Activated naive CD4-positive, alpha-beta T cell treated with anti-CD3 and anti-CD28 coated beads, Interleukin-2, amount 50 U/mL, for 24 hours (primary cell): Measurements from ENCODE around the gene DLX4.

Experiments
- H3K27ac Mint-ChIP-seq: one replicate; pipeline ENCODE4 v1.8.0; 2021; ENCODE audit warnings: mild to moderate bottlenecking, mixed read lengths
- H3K27me3 Mint-ChIP-seq: one replicate; pipeline ENCODE4 v1.8.0; 2021; ENCODE audit warnings: mixed read lengths
- H3K36me3 Mint-ChIP-seq: one replicate; pipeline ENCODE4 v1.8.0; 2021; ENCODE audit warnings: mixed read lengths
- H3K4me1 Mint-ChIP-seq: one replicate; pipeline ENCODE4 v1.8.0; 2021; ENCODE audit warnings: mixed read lengths
- H3K4me3 Mint-ChIP-seq: one replicate; pipeline ENCODE4 v1.8.0; 2021; ENCODE audit warnings: mild to moderate bottlenecking, mixed read lengths
- H3K9me3 Mint-ChIP-seq: one replicate; pipeline ENCODE4 v1.8.0; 2021; ENCODE audit warnings: mixed read lengths

The DLX4 gene

GRCh38 chr17:49969134-49969759 lies at the start of gene DLX4:
Gene DLX4, plus strand, starts transcription at chr17:49969190. Its CDS starts 279 bp downstream, at chr17:49969469.
- H3K4me3 Mint-ChIP-seq: peak within 1 kb of the TSS; percentile 92
- no peaks in the 10 kb centered on the region for H3K9me3 Mint-ChIP-seq
- peaks cover 5% of the 10 kb centered on the region for H3K36me3 Mint-ChIP-seq
- H3K27ac Mint-ChIP-seq: peak within 1 kb of the TSS; percentile 57
- peaks cover 41% of the 10 kb centered on the region for H3K4me1 Mint-ChIP-seq
- peaks cover 47% of the 10 kb centered on the region for H3K27me3 Mint-ChIP-seq

- no peaks in the 10 kb centered on the region for H3K4me1 Mint-ChIP-seq
- no peak overlapping the region for H3K27ac Mint-ChIP-seq
- H3K27me3 Mint-ChIP-seq: peaks cover 8% of the 10 kb centered on the region
- no peak overlapping the region for H3K4me3 Mint-ChIP-seq
- no peaks in the 10 kb centered on the region for H3K36me3 Mint-ChIP-seq
- H3K9me3 Mint-ChIP-seq: no peaks in the 10 kb centered on the region
Observed at GRCh38 chr17:49920030-49920769, 48.8 kb upstream of the DLX4 start.

GRCh38 chr17:49922095-49922494 lies 46.9 kb upstream of the DLX4 start:
- no peaks in the 10 kb centered on the region for H3K9me3 Mint-ChIP-seq
- H3K27ac Mint-ChIP-seq: no peak overlapping the region
- no peaks in the 10 kb centered on the region for H3K36me3 Mint-ChIP-seq

GRCh38 chr17:49924116-49924515 lies 44.9 kb upstream of the DLX4 start:
- no peaks in the 10 kb centered on the region for H3K9me3 Mint-ChIP-seq
- no peak overlapping the region for H3K27ac Mint-ChIP-seq
- H3K27me3 Mint-ChIP-seq: peaks cover 3% of the 10 kb centered on the region
- H3K36me3 Mint-ChIP-seq: no peaks in the 10 kb centered on the region
- no peaks in the 10 kb centered on the region for H3K4me1 Mint-ChIP-seq
- no peak overlapping the region for H3K4me3 Mint-ChIP-seq

More at GRCh38 chr17:49922095-49922494, 46.9 kb upstream of the DLX4 start:
- no peaks in the 10 kb centered on the region for H3K27me3 Mint-ChIP-seq
- no peaks in the 10 kb centered on the region for H3K4me1 Mint-ChIP-seq
- H3K4me3 Mint-ChIP-seq: no peak overlapping the region

GRCh38 chr17:49924589-49924988 lies 44.4 kb upstream of the DLX4 start:
- Mint-ChIP-seq H3K9me3 (no peaks in the 10 kb centered on the region), H3K36me3 (no peaks in the 10 kb centered on the region), H3K4me1 (no peaks in the 10 kb centered on the region), H3K27ac (no peak overlapping the region), H3K27me3 (peaks cover 3% of the 10 kb centered on the region), H3K4me3 (no peak overlapping the region)

GRCh38 chr17:49925921-49926320 lies 43.1 kb upstream of the DLX4 start:
- Mint-ChIP-seq H3K4me1 (no peaks in the 10 kb centered on the region), H3K4me3 (no peak overlapping the region), H3K9me3 (no peaks in the 10 kb centered on the region), H3K27me3 (peaks cover 5% of the 10 kb centered on the region), H3K36me3 (no peaks in the 10 kb centered on the region), H3K27ac (no peak overlapping the region)

- H3K4me3 Mint-ChIP-seq: no peak overlapping the region
- no peaks in the 10 kb centered on the region for H3K9me3 Mint-ChIP-seq
- H3K27ac Mint-ChIP-seq: no peak overlapping the region
- H3K4me1 Mint-ChIP-seq: no peaks in the 10 kb centered on the region
- H3K36me3 Mint-ChIP-seq: no peaks in the 10 kb centered on the region
- H3K27me3 Mint-ChIP-seq: peaks cover 5% of the 10 kb centered on the region
Observed at GRCh38 chr17:49926886-49927285, 42.1 kb upstream of the DLX4 start.

GRCh38 chr17:49928126-49928800 lies 40.7 kb upstream of the DLX4 start:
- Mint-ChIP-seq H3K36me3 (no peaks in the 10 kb centered on the region), H3K27ac (no peak overlapping the region), H3K4me1 (no peaks in the 10 kb centered on the region), H3K27me3 (peaks cover 9% of the 10 kb centered on the region), H3K4me3 (no peak overlapping the region), H3K9me3 (no peaks in the 10 kb centered on the region)

- Mint-ChIP-seq H3K36me3 (no peaks in the 10 kb centered on the region), H3K4me1 (no peaks in the 10 kb centered on the region), H3K4me3 (no peak overlapping the region), H3K9me3 (no peaks in the 10 kb centered on the region), H3K27me3 (peaks cover 9% of the 10 kb centered on the region), H3K27ac (no peak overlapping the region)
Observed at GRCh38 chr17:49928837-49929475, 40.0 kb upstream of the DLX4 start.

- no peak overlapping the region for H3K27ac Mint-ChIP-seq
- H3K4me3 Mint-ChIP-seq: no peak overlapping the region
- no peaks in the 10 kb centered on the region for H3K36me3 Mint-ChIP-seq
- no peaks in the 10 kb centered on the region for H3K9me3 Mint-ChIP-seq
- peaks cover 10% of the 10 kb centered on the region for H3K27me3 Mint-ChIP-seq
- no peaks in the 10 kb centered on the region for H3K4me1 Mint-ChIP-seq
Observed at GRCh38 chr17:49930880-49931279, 38.1 kb upstream of the DLX4 start.

- Mint-ChIP-seq H3K4me3 (no peak overlapping the region), H3K27ac (no peak overlapping the region), H3K4me1 (no peaks in the 10 kb centered on the region), H3K9me3 (no peaks in the 10 kb centered on the region), H3K36me3 (no peaks in the 10 kb centered on the region), H3K27me3 (peaks cover 10% of the 10 kb centered on the region)
Observed at GRCh38 chr17:49931416-49932137, 37.4 kb upstream of the DLX4 start.

GRCh38 chr17:49932138-49932723 lies 36.8 kb upstream of the DLX4 start:
- H3K36me3 Mint-ChIP-seq: no peaks in the 10 kb centered on the region

GRCh38 chr17:49932901-49933300 lies 36.1 kb upstream of the DLX4 start:
- Mint-ChIP-seq H3K9me3 (no peaks in the 10 kb centered on the region), H3K27ac (no peak overlapping the region), H3K4me1 (no peaks in the 10 kb centered on the region), H3K36me3 (no peaks in the 10 kb centered on the region), H3K4me3 (no peak overlapping the region), H3K27me3 (peaks cover 10% of the 10 kb centered on the region)

More at GRCh38 chr17:49932138-49932723, 36.8 kb upstream of the DLX4 start:
- Mint-ChIP-seq H3K4me3 (no peak overlapping the region), H3K4me1 (no peaks in the 10 kb centered on the region), H3K9me3 (no peaks in the 10 kb centered on the region), H3K27me3 (peaks cover 10% of the 10 kb centered on the region), H3K27ac (no peak overlapping the region)

- Mint-ChIP-seq H3K36me3 (no peaks in the 10 kb centered on the region), H3K4me1 (no peaks in the 10 kb centered on the region), H3K9me3 (no peaks in the 10 kb centered on the region), H3K27ac (no peak overlapping the region), H3K27me3 (peaks cover 5% of the 10 kb centered on the region), H3K4me3 (no peak overlapping the region)
Observed at GRCh38 chr17:49935526-49936210, 33.3 kb upstream of the DLX4 start.
